Activated CD4-positive, alpha-beta memory T cell treated with anti-CD3 and anti-CD28 coated beads for 36 hours (primary cell): Measurements from ENCODE around the gene PADI2. TPM values are rescaled to one million over a fixed set of nuclear protein-coding genes. Genes with fewer than 3 reads are reported as not detected.

Experiments
- CTCF ChIA-PET: fragments of 350-600 bp; sonication (Branson Sonifier 250); formaldehyde crosslinking; loops from one replicate; lab custom pipeline; 2021; ENCODE audit warnings: antibody characterized with exemption, inconsistent platforms; lab: Charles Lee
- POLR2A ChIA-PET: fragments of 350-600 bp; sonication (Branson Sonifier 250); formaldehyde crosslinking; loops from one replicate; lab custom pipeline; 2021; ENCODE audit warnings: antibody characterized with exemption; lab: Charles Lee
- DNase-seq: peaks from one replicate; pipeline ENCODE4 v3.0.0-alpha.2; 2020
- H3K27ac Mint-ChIP-seq: one replicate; pipeline ENCODE4 v1.8.0; 2021; ENCODE audit warnings: mixed read lengths
- H3K27me3 Mint-ChIP-seq: one replicate; pipeline ENCODE4 v1.8.0; 2021; ENCODE audit warnings: mixed read lengths
- H3K36me3 Mint-ChIP-seq: one replicate; pipeline ENCODE4 v1.8.0; 2021; ENCODE audit warnings: mixed read lengths
- H3K4me1 Mint-ChIP-seq: one replicate; pipeline ENCODE4 v1.8.0; 2021; ENCODE audit warnings: low read depth, mixed read lengths
- H3K4me3 Mint-ChIP-seq: one replicate; pipeline ENCODE4 v1.8.0; 2021; ENCODE audit warnings: mild to moderate bottlenecking, mixed read lengths
- H3K9me3 Mint-ChIP-seq: one replicate; pipeline ENCODE4 v1.8.0; 2021; ENCODE audit warnings: mixed read lengths
- intact Hi-C: fragments of 100-400 bp; cut with micrococcal nuclease; formaldehyde crosslinking; loops from one replicate; pipeline ENCODE4 v1.15.1; 2023
- total RNA-seq, 2 experiments: library from RNA; stranded (reverse); gene quantifications; one replicate each; pipeline ENCODE4 v1.2.3, GENCODE V29; 2021

The PADI2 gene
- total RNA-seq, 2 experiments from 2014 or later, result not detected

DNA sequence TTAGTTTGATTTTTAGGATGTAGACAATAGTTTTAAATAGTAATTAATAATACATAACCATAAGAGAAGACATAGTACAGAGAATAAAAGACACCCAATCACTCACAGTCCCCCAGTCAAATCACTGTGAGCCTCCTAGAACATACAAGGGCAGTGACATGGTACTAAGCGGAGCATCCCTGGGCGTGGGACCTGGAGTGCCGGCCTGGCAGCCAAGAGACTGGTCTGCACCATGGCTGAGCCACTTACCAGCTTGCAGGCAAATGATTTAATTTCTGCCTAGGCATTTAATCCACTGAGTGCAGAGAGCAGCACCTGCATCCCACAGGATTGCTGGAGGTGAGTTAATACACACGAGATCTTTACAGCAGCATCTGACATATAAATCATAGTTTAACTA is 85.8 kb downstream of the PADI2 start:
- POLR2A ChIA-PET, result no interaction called here

DNA sequence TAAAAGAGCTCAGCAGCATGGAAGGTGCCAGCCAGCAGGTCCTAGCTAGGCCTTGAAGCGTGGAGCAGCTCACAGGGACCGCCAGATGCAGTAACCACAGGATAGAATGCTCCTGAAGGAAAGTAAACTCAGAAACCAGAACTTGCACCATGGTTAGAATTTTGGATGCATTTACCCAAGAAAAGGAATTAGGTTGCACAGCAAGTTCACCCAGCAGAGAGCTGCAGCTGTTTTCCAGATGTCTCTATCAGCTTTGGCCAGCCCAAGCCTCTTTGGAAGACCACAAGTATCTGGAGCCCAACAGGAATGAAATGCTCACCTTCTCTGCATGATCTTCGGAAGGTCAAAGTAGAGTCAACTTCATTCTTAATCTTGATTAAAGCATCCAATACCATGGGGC is 86.5 kb downstream of the PADI2 start:
- DNase-seq, result no peak
- no peaks in the 10 kb centered on the region for H3K9me3 Mint-ChIP-seq
- no peak overlapping the region for H3K27ac Mint-ChIP-seq
- no peak overlapping the region for H3K4me3 Mint-ChIP-seq
- ChIA-PET CTCF (no interaction called here), POLR2A (no interaction called here)
- peaks cover 11% of the 10 kb centered on the region for H3K36me3 Mint-ChIP-seq
- intact Hi-C loops, result no loop called here
- H3K27me3 Mint-ChIP-seq, result no peaks in the 10 kb centered on the region
- H3K4me1 Mint-ChIP-seq, result no peaks in the 10 kb centered on the region

More for the DNA sequence above, 85.8 kb downstream of the PADI2 start:
- CTCF ChIA-PET, result interaction anchor here (1.0 kb wide), 1 partner anchor 11 kb away, joined by 4 read pairs; no protein-coding TSS in a partner anchor
- intact Hi-C loops, result no loop called here
- no peaks in the 10 kb centered on the region for H3K9me3 Mint-ChIP-seq
- H3K4me1 Mint-ChIP-seq, result peaks cover 3% of the 10 kb centered on the region
- no peaks in the 10 kb centered on the region for H3K27me3 Mint-ChIP-seq
- no peak overlapping the region for H3K4me3 Mint-ChIP-seq
- no peak for DNase-seq
- H3K36me3 Mint-ChIP-seq, result peaks cover 9% of the 10 kb centered on the region
- H3K27ac Mint-ChIP-seq, result no peak overlapping the region

DNA sequence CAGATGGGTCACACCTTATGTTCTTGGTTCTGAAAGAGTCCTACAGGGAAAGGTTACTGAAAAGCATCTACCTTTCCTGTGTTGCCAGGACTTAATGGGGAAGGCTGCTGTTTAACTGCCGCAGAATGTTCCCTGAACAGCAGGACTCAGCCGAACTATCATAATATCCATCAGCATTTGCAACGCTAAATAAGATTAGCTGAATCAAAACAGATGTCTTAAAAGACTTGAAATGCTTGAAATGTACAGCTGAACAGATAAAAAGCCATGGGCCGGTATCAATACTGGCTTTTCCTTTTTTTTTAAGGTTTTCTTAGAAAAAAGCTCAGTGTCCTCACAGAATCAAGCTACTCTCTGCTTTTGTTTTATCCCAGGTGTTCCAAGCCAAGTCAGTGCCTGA is 87.8 kb downstream of the PADI2 start:
- CTCF ChIA-PET, result interaction anchor here (0.7 kb wide), 1 partner anchor 71 kb away, joined by 3 read pairs; no protein-coding TSS in a partner anchor
- H3K36me3 Mint-ChIP-seq, result peaks cover 17% of the 10 kb centered on the region
- H3K9me3 Mint-ChIP-seq, result no peaks in the 10 kb centered on the region

DNA sequence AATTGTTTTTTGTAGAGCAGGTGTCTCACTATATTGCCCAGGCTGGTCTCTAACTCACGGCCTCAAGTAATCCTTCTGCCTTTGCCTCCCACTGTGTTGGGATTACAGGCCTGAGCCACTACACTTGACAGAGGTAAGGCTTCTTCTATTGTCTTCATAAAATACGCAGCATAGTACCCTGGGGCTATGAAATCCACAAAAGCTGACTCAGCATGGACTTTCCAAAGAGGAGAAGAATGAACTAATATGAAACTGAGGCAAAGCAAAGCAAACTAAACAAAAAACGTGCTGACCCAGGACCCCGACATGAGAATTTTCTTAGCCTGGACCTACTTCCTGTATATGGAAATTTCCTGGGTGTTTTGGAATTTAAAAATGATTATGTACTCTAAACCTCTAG is 89.0 kb downstream of the PADI2 start:
- no peak for DNase-seq
- Mint-ChIP-seq H3K4me3 (no peak overlapping the region), H3K4me1 (no peaks in the 10 kb centered on the region), H3K27me3 (no peaks in the 10 kb centered on the region), H3K27ac (peak overlapping the region; percentile 38), H3K9me3 (no peaks in the 10 kb centered on the region), H3K36me3 (peaks cover 17% of the 10 kb centered on the region)
- ChIA-PET CTCF (interaction anchor here (0.7 kb wide), 1 partner anchor 321 kb away, joined by 5 read pairs; no protein-coding TSS in a partner anchor), POLR2A (no interaction called here)
- intact Hi-C loops, result no loop called here

More for the DNA sequence above, 87.8 kb downstream of the PADI2 start:
- DNase-seq, result no peak
- Mint-ChIP-seq H3K4me1 (no peaks in the 10 kb centered on the region), H3K27me3 (no peaks in the 10 kb centered on the region), H3K4me3 (no peak overlapping the region), H3K27ac (no peak overlapping the region)
- POLR2A ChIA-PET, result no interaction called here
- intact Hi-C loops, result no loop called here

DNA sequence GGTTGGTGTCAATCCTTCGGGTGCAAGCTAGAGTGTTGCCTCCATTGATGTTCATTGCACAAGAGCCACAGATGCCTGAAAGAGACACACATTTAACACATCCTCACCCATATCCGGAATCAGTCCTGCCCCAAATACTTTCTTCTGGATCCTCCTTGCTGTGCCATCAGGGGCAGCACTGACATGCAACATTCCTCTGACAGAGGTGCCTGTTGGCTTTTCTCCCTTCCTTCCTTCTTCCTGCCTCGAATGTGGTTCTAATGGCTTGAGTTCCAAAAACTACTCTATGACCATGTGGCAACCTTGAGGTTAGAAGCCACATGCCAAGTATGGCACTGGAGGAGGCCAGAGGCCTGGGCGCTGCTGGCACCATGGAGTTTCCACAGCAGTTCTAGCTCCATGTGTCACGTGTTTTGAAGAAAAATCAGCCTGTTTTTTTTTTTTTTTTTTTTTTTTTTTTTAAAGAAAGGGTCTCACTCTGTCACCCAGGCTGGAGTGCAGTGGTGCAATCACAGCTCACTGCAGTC is 90.5 kb downstream of the PADI2 start:
- no peak overlapping the region for H3K27ac Mint-ChIP-seq
- no peak overlapping the region for H3K4me3 Mint-ChIP-seq
- POLR2A ChIA-PET, result no interaction called here
- CTCF ChIA-PET, result no interaction called here
- H3K27me3 Mint-ChIP-seq, result no peaks in the 10 kb centered on the region
- no peaks in the 10 kb centered on the region for H3K4me1 Mint-ChIP-seq
- H3K9me3 Mint-ChIP-seq, result no peaks in the 10 kb centered on the region
- intact Hi-C loops, result no loop called here
- peaks cover 25% of the 10 kb centered on the region for H3K36me3 Mint-ChIP-seq
- DNase-seq, result no peak

DNA sequence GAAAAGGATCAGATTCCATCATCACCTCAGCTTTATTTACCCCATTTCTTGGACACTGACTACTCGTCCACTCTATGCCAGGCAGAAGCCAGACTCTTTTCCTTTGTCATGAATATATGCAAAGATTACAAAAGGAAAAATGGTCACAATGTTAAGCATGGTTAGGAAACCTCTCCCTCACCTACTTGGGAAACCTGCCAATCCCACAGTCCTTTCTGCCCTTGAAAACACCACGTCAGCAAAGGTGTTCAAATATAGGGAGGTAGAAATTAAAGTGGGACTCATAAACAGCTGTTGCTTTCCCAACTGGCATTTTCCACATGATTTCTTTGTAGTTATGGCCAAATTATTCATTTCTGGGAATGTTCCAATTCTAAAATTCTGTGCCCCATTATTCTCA is 91.4 kb downstream of the PADI2 start:
- DNase-seq, result no peak
- intact Hi-C loops, result no loop called here
- ChIA-PET POLR2A (no interaction called here), CTCF (interaction anchor here (1.2 kb wide), 1 partner anchor 76 kb away, joined by 3 read pairs; no protein-coding TSS in a partner anchor)
- H3K36me3 Mint-ChIP-seq, result peaks cover 28% of the 10 kb centered on the region
- no peaks in the 10 kb centered on the region for H3K4me1 Mint-ChIP-seq
- H3K4me3 Mint-ChIP-seq, result no peak overlapping the region
- no peaks in the 10 kb centered on the region for H3K9me3 Mint-ChIP-seq
- H3K27me3 Mint-ChIP-seq, result no peaks in the 10 kb centered on the region
- no peak overlapping the region for H3K27ac Mint-ChIP-seq

DNA sequence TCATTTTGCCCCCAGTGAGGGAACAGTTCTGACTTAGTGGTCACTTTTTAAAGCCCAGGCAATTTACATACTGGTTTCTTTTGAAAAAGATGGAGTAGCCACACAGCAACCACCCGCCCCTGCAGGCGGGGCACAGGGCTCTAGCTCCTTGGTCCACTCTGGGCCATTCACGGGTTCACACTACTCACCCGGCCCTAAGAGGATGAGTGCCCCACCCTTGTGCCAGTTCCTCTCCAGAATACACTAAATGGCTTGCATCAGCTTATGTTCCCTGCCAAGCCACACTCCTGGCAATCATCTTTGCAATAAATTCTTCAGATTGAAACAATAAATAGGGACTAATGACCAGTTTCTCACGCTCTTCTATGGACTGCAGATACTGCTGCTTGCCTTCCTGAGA is 91.8 kb downstream of the PADI2 start:
- Mint-ChIP-seq H3K36me3 (peaks cover 30% of the 10 kb centered on the region), H3K27ac (no peak overlapping the region), H3K9me3 (no peaks in the 10 kb centered on the region), H3K27me3 (no peaks in the 10 kb centered on the region), H3K4me3 (no peak overlapping the region), H3K4me1 (no peaks in the 10 kb centered on the region)
- POLR2A ChIA-PET, result no interaction called here
- no peak for DNase-seq
- intact Hi-C loops, result no loop called here
- CTCF ChIA-PET, result interaction anchor here (1.2 kb wide), 1 partner anchor 76 kb away, joined by 3 read pairs; no protein-coding TSS in a partner anchor

DNA sequence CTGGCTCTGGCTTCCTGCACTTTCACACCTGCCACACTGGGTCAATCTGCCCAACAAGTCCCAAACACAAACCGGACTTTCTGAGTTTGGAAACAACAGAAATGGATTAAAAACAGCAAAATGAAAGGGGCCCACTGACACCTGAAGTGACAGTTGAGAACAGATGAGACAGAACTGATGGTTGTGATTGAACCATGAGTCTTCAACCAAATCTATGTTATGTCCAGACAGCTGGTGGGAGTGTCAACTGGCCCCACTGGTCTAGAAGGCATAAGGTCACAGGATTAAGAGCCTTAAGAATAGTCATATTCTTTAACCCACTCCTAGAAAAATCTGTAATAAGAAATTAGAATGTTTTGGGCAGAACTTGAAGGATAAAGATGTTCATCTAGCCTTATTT is 94.5 kb downstream of the PADI2 start:
- POLR2A ChIA-PET, result no interaction called here
- H3K4me1 Mint-ChIP-seq, result no peaks in the 10 kb centered on the region
- no peaks in the 10 kb centered on the region for H3K27me3 Mint-ChIP-seq
- H3K27ac Mint-ChIP-seq, result no peak overlapping the region
- H3K4me3 Mint-ChIP-seq, result no peak overlapping the region
- DNase-seq, result no peak
- intact Hi-C loops, result no loop called here
- CTCF ChIA-PET, result no interaction called here
- no peaks in the 10 kb centered on the region for H3K9me3 Mint-ChIP-seq
- peaks cover 36% of the 10 kb centered on the region for H3K36me3 Mint-ChIP-seq

DNA sequence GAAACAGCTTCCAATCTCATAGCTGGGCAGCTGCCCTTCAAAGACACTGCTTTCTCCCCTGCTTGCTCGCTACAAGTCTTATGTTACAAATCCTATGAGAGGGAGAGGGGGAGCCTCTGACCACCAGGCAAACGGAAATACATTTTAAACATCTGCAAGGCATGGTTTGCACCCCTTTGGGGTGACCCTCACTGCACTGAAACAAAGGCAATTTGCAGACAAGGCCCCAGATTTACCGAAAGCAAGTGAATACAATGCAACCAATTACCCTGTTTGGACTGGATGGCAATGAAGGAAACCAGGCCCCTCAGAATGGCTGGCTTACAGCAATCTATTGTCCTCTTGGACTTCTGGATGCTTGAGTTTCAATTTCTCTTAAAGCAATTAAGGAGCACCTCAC is 95.7 kb downstream of the PADI2 start:
- intact Hi-C loops, result no loop called here
- Mint-ChIP-seq H3K9me3 (no peaks in the 10 kb centered on the region), H3K27me3 (no peaks in the 10 kb centered on the region), H3K4me3 (no peak overlapping the region), H3K4me1 (peaks cover 7% of the 10 kb centered on the region), H3K36me3 (peaks cover 44% of the 10 kb centered on the region), H3K27ac (no peak overlapping the region)
- DNase-seq, result no peak
- ChIA-PET CTCF (interaction anchor here (2.0 kb wide), 1 partner anchor 72 kb away, joined by 7 read pairs; no protein-coding TSS in a partner anchor), POLR2A (no interaction called here)

DNA sequence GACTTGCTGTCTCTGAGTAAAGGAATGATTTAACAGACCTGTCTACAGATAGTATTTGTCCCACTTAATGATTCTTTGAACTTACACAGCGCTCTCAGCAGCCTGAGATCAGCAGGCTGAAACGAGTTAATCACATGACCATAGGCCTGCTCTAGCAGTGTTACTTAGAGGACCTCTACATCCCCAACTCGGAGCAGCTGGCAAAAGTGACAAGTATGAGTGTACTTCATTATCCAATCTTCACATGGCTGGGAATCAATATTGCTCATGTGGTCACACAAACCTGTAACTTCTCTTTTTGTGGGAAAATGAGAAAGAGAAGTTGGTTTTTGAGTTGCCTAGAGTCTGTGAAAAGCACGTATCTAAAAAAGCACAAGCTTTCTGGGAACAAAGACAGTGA is 96.1 kb downstream of the PADI2 start:
- DNase-seq, result no peak
- CTCF ChIA-PET, result interaction anchor here (2.0 kb wide), 1 partner anchor 71 kb away, joined by 7 read pairs; no protein-coding TSS in a partner anchor
- H3K9me3 Mint-ChIP-seq, result no peaks in the 10 kb centered on the region
- peaks cover 42% of the 10 kb centered on the region for H3K36me3 Mint-ChIP-seq
- peaks cover 7% of the 10 kb centered on the region for H3K4me1 Mint-ChIP-seq
- H3K4me3 Mint-ChIP-seq, result no peak overlapping the region
- POLR2A ChIA-PET, result no interaction called here
- no peaks in the 10 kb centered on the region for H3K27me3 Mint-ChIP-seq
- no peak overlapping the region for H3K27ac Mint-ChIP-seq
- intact Hi-C loops, result no loop called here

DNA sequence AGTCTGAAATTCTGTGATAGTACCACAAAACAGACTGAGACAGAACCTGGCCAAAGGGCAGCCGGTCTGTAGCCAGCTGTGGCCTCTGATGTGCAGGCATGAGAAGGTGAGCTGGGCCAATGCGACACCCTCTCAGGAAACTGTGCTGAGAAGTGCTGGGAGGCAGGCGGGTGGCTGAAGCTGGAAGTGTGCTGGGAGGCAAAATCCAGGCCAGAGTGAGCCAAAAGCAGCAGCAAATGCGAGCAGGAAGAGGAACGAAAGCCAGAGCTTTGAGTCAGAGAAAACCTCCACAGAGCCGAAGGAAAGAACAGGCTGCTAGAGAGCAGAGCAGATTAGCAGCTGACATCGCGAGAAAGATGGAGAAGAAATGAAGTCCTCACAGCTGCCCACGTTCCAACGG is 97.4 kb downstream of the PADI2 start:
- no peak for DNase-seq
- intact Hi-C loops, result no loop called here
- ChIA-PET POLR2A (no interaction called here), CTCF (interaction anchor here (2.0 kb wide), 1 partner anchor 70 kb away, joined by 7 read pairs; no protein-coding TSS in a partner anchor)
- H3K4me1 Mint-ChIP-seq, result peaks cover 7% of the 10 kb centered on the region
- no peaks in the 10 kb centered on the region for H3K9me3 Mint-ChIP-seq
- H3K36me3 Mint-ChIP-seq, result peaks cover 37% of the 10 kb centered on the region
- H3K27ac Mint-ChIP-seq, result no peak overlapping the region
- no peaks in the 10 kb centered on the region for H3K27me3 Mint-ChIP-seq
- no peak overlapping the region for H3K4me3 Mint-ChIP-seq

DNA sequence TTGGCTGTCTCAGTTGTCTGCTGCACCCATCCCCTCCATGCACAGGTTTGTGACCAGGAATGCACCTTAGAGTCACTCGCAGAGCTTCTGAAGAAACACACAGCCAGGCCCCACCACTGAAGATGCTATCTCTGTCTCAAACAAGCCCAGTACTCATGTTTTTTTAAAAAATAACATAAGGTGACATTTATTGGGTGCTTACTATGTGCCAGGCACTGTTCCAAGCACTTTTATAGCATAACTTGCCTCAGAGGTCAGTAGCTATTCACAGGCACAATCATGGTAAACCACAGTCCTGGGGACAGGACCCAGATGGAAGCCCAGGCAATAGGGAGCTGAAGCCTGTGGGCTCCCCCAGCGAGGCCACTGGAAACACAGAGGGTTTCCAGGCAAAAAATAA is 98.7 kb downstream of the PADI2 start:
- Mint-ChIP-seq H3K27ac (no peak overlapping the region), H3K9me3 (no peaks in the 10 kb centered on the region), H3K27me3 (no peaks in the 10 kb centered on the region), H3K4me3 (no peak overlapping the region), H3K36me3 (peaks cover 36% of the 10 kb centered on the region), H3K4me1 (peaks cover 7% of the 10 kb centered on the region)
- intact Hi-C loops, result no loop called here
- POLR2A ChIA-PET, result no interaction called here
- no peak for DNase-seq
- CTCF ChIA-PET, result interaction anchor here (0.9 kb wide), 1 partner anchor 60 kb away, joined by 3 read pairs; no protein-coding TSS in a partner anchor

DNA sequence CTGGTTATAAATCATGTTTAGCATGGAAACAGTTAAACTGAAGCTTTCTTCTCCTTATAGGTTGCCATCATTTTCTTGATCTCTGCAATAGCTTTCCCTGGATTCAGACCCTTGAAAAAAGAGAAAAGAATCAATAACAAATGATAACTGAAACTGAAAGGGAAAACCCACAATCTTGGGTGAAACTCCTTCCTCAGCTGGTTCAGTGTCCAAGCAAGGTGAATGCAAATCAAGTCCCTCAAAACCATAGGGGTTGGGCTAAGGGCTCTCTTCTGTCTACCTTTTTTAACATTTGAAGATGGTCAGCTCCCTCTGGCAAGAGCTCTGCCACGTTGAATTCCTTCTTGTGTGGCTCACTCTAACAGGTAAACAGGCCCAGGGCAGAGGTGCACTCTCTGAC is 100.4 kb downstream of the PADI2 start:
- ChIA-PET POLR2A (no interaction called here), CTCF (interaction anchor here (1.4 kb wide), 1 partner anchor 59 kb away, joined by 5 read pairs; no protein-coding TSS in a partner anchor)
- intact Hi-C loops, result no loop called here
- Mint-ChIP-seq H3K9me3 (no peaks in the 10 kb centered on the region), H3K27me3 (no peaks in the 10 kb centered on the region), H3K36me3 (peaks cover 29% of the 10 kb centered on the region), H3K4me1 (peaks cover 7% of the 10 kb centered on the region), H3K27ac (peak overlapping the region; percentile 52), H3K4me3 (no peak overlapping the region)
- DNase-seq, result no peak
